Liver (tissue), 3 donors: ENCODE measurements around the gene P2RY14.

Source experiments
- HNF4G ChIP-seq: IDR thresholded peaks from 2 replicates; pipeline ENCODE4 v1.6.1; 2016; ENCODE audit warnings: antibody characterized with exemption
- JUND ChIP-seq, 2 donors: IDR thresholded peaks; 2 replicates each; pipeline ENCODE4 v1.6.1; 2016; ENCODE audit warnings: antibody characterized with exemption in 2 of 2
- MAX ChIP-seq: IDR thresholded peaks from 2 replicates; pipeline ENCODE4 v1.6.1; 2016; ENCODE audit warnings: antibody characterized with exemption
- RAD21 ChIP-seq, 2 donors: IDR thresholded peaks; 2 replicates each; pipeline ENCODE4 v1.6.1; 2016; ENCODE audit warnings: antibody characterized with exemption in 2 of 2, mild to moderate bottlenecking in 2 of 2
- TAF1 ChIP-seq: conservative IDR thresholded peaks from 2 replicates; pipeline ENCODE4 v1.6.1; 2016; ENCODE audit warnings: antibody characterized with exemption, mild to moderate bottlenecking
- YY1 ChIP-seq: IDR thresholded peaks from 2 replicates; pipeline ENCODE4 v1.6.1; 2016; ENCODE audit warnings: antibody characterized with exemption, mild to moderate bottlenecking
- TF ChIP-seq, protein P1 (sequence below): IDR thresholded peaks from 2 replicates; pipeline ENCODE4 v1.6.1; 2016; ENCODE audit warnings: antibody characterized with exemption
- TF ChIP-seq, protein P2 (sequence below): fragments of 150-350 bp; IDR thresholded peaks from 2 replicates; pipeline ENCODE4 v1.5.1; 2017; ENCODE audit warnings: improper control_type of control experiment, low read depth, low read length; ENCODE audit not compliant: missing input control
- TF ChIP-seq, protein P3 (sequence below): IDR thresholded peaks from 2 replicates; pipeline ENCODE4 v1.6.1; 2016; ENCODE audit warnings: antibody characterized with exemption, mild to moderate bottlenecking
- donor health status: healthy.
- donor health status: healthy.

GRCh38 chr3:151297429-151297828 is 19.1 kb upstream of the P2RY14 start:
- TF ChIP-seq YY1 (no peak), MAX (no peak), JUND (IDR thresholded peaks at IDR 0.05) (no peak), RAD21 (IDR thresholded peaks at IDR 0.05) (no peak), TAF1 (no peak), HNF4G (no peak)
- TF ChIP-seq, protein P1, sequence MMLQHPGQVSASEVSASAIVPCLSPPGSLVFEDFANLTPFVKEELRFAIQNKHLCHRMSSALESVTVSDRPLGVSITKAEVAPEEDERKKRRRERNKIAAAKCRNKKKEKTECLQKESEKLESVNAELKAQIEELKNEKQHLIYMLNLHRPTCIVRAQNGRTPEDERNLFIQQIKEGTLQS, result no peak
- TF ChIP-seq, protein P2, sequence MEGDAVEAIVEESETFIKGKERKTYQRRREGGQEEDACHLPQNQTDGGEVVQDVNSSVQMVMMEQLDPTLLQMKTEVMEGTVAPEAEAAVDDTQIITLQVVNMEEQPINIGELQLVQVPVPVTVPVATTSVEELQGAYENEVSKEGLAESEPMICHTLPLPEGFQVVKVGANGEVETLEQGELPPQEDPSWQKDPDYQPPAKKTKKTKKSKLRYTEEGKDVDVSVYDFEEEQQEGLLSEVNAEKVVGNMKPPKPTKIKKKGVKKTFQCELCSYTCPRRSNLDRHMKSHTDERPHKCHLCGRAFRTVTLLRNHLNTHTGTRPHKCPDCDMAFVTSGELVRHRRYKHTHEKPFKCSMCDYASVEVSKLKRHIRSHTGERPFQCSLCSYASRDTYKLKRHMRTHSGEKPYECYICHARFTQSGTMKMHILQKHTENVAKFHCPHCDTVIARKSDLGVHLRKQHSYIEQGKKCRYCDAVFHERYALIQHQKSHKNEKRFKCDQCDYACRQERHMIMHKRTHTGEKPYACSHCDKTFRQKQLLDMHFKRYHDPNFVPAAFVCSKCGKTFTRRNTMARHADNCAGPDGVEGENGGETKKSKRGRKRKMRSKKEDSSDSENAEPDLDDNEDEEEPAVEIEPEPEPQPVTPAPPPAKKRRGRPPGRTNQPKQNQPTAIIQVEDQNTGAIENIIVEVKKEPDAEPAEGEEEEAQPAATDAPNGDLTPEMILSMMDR, result no peak
- TF ChIP-seq, protein P3, sequence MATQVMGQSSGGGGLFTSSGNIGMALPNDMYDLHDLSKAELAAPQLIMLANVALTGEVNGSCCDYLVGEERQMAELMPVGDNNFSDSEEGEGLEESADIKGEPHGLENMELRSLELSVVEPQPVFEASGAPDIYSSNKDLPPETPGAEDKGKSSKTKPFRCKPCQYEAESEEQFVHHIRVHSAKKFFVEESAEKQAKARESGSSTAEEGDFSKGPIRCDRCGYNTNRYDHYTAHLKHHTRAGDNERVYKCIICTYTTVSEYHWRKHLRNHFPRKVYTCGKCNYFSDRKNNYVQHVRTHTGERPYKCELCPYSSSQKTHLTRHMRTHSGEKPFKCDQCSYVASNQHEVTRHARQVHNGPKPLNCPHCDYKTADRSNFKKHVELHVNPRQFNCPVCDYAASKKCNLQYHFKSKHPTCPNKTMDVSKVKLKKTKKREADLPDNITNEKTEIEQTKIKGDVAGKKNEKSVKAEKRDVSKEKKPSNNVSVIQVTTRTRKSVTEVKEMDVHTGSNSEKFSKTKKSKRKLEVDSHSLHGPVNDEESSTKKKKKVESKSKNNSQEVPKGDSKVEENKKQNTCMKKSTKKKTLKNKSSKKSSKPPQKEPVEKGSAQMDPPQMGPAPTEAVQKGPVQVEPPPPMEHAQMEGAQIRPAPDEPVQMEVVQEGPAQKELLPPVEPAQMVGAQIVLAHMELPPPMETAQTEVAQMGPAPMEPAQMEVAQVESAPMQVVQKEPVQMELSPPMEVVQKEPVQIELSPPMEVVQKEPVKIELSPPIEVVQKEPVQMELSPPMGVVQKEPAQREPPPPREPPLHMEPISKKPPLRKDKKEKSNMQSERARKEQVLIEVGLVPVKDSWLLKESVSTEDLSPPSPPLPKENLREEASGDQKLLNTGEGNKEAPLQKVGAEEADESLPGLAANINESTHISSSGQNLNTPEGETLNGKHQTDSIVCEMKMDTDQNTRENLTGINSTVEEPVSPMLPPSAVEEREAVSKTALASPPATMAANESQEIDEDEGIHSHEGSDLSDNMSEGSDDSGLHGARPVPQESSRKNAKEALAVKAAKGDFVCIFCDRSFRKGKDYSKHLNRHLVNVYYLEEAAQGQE, result no peak
